K562 (cell line): ENCODE measurements around the gene FMNL3. TPM values are rescaled to one million over a fixed set of nuclear protein-coding genes. Genes with fewer than 3 reads are reported as not detected.
A peak's percentile ranks its signal among the peaks of the same experiment; 100 is the strongest.

Source experiments
- CREM ChIP-seq: IDR thresholded peaks from 2 replicates; pipeline ENCODE4 v1.6.1; 2014; ENCODE audit warnings: antibody characterized with exemption, low read depth
- DMBX1 ChIP-seq: fragments of 250-450 bp; sonication (Bioruptor Pico); IDR thresholded peaks from 2 replicates; pipeline ENCODE4 v1.8.0; 2022; ENCODE audit warnings: inconsistent platforms, mild to moderate bottlenecking, moderate library complexity, borderline replicate concordance
- GABPA ChIP-seq: fragments of 200-800 bp; sonication (Bioruptor generic); conservative IDR thresholded peaks from 2 replicates; pipeline ENCODE4 v1.6.1; 2016; ENCODE audit warnings: low read depth, missing genetic modification characterization, missing compliant biosample characterization
- NFIX ChIP-seq: fragments of 250-450 bp; sonication (Bioruptor Pico); IDR thresholded peaks from 2 replicates; pipeline ENCODE4 v1.4.0; 2020; ENCODE audit warnings: low read depth, mild to moderate bottlenecking, moderate library complexity
- POLR2G ChIP-seq: fragments of 200-400 bp; formaldehyde crosslinking; IDR thresholded peaks from 2 replicates; pipeline ENCODE4 v1.6.1; 2017; ENCODE audit warnings: low read depth, mild to moderate bottlenecking, antibody characterized with exemption, low read length, moderate library complexity
- POLR2H ChIP-seq: IDR thresholded peaks from 2 replicates; pipeline ENCODE4 v1.6.1; 2016; ENCODE audit warnings: missing genetic modification characterization, low read depth, mild to moderate bottlenecking, control low read depth, missing compliant biosample characterization, moderate library complexity
- SNIP1 ChIP-seq: fragments of 450-650 bp; IDR thresholded peaks from 2 replicates; pipeline ENCODE4 v1.7.1; 2017; ENCODE audit warnings: low read depth, mild to moderate bottlenecking
- WHSC1 ChIP-seq: IDR thresholded peaks from one replicate; pipeline ENCODE4 v1.6.1; 2012; ENCODE audit warnings: low read length, control low read depth, inconsistent platforms
- XRCC4 ChIP-seq: IDR thresholded peaks from one replicate; pipeline ENCODE4 v1.6.1; 2011; ENCODE audit not compliant: insufficient read depth, insufficient read length; ENCODE audit errors: extremely low read depth
- ZBTB17 ChIP-seq: fragments of 450-650 bp; formaldehyde crosslinking; IDR thresholded peaks from 2 replicates; pipeline ENCODE4 v1.4.0; 2020; ENCODE audit warnings: mild to moderate bottlenecking
- ZNF431 ChIP-seq: sonication (generic); formaldehyde crosslinking; IDR thresholded peaks from 2 replicates; pipeline ENCODE4 v1.8.0; 2022; ENCODE audit warnings: mild to moderate bottlenecking, missing genetic modification reagents
- polyA plus RNA-seq, 8 experiments: library from polyadenylated mRNA; depleted of rRNA in 4 of 8; stranded (reverse) in 5 of 8; unstranded in 3 of 8; fragments of >200 nt; fragmentation: Nextera tagmentation in 2 of 8; fragmentation: Illumina TruSeq in 1 of 8; extraction: Ambion mirVana in 2 of 8; extraction: Trizol in 1 of 8; gene quantifications; 2 replicates each; pipeline versions ENCODE4 v1.2.1 to v1.2.3, GENCODE V29; 2011 to 2014; ENCODE audit warnings: inconsistent platforms in 1 of 8, missing spikeins in 1 of 8
- total RNA-seq, 7 experiments: library from RNA; depleted of rRNA in 6 of 7; stranded (reverse); fragments of >200 nt in 6 of 7; fragmentation: Illumina TruSeq in 2 of 7; extraction: Trizol in 2 of 7; gene quantifications; 2 replicates each; pipeline versions ENCODE4 v1.2.1 to v1.2.3, GENCODE V29; 2011 to 2021; ENCODE audit warnings: low replicate concordance in 1 of 7
- TF ChIP-seq, protein P1 (sequence below): fragments of 200-800 bp; sonication (Bioruptor generic); IDR thresholded peaks from 2 replicates; pipeline ENCODE4 v1.6.1; 2017; ENCODE audit warnings: missing genetic modification characterization, missing compliant biosample characterization
- TF ChIP-seq, protein P2 (sequence below): fragments of 250-450 bp; sonication (Bioruptor Pico); IDR thresholded peaks from 2 replicates; pipeline ENCODE4 v1.4.0; 2020
- TF ChIP-seq, protein P3 (sequence below), 3 experiments: fragments of 200-800 bp in 1 of 3; fragments of 250-450 bp in 1 of 3; fragments of 450-650 bp in 1 of 3; sonication (Bioruptor Pico) in 1 of 3; sonication (Bioruptor generic) in 1 of 3; formaldehyde crosslinking in 1 of 3; IDR thresholded peaks; 2 replicates each; pipeline versions ENCODE4 v1.6.1 to v1.8.0; 2016 to 2022; ENCODE audit warnings: mild to moderate bottlenecking in 2 of 3, missing genetic modification characterization in 2 of 3, missing compliant biosample characterization in 1 of 3, moderate library complexity in 1 of 3

FMNL3 gene
- total and polyA plus RNA-seq, 9 of the 15 experiments (the other 6 are each of a cell fraction or from before 2014, with no cell fraction given) = 0.49 to 14.4 (median 6.8) TPM

DNA sequence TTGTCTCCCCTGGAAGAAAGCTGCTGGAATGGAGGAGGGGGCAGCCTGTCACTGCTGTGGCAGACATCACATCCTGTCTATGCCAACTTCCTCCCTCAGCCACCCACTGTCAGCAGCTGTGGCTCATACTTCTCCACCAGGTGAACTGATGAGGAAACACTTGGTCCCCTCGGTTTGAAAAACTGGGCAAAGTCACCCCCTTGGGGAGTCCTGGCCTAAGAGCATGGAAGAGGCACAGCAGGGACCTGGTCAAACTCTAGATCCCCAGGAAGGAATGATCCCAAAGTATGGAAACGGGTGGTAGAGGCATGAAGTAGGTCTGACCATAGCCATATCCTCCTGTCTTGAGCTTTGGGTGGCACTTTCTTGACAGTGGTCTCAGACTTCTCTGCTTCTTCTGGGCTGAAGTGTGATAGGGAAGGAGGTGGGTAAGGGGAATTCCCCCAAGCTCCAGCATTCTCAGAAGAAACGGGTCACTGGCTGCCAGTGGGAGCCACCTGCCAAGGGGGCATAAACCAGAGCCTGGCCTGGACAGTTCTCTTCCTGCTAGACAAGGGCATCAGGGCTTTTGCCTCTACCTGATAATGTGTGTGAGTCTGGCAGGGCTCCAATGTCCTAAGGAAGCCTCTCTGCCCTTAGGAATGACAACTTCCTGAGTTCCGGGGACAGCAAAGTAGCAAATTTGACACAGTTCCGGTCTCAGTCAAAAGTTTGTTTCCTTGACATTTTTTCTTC is 36.0 kb downstream of the FMNL3 start (continued):
- TF ChIP-seq, protein P1, sequence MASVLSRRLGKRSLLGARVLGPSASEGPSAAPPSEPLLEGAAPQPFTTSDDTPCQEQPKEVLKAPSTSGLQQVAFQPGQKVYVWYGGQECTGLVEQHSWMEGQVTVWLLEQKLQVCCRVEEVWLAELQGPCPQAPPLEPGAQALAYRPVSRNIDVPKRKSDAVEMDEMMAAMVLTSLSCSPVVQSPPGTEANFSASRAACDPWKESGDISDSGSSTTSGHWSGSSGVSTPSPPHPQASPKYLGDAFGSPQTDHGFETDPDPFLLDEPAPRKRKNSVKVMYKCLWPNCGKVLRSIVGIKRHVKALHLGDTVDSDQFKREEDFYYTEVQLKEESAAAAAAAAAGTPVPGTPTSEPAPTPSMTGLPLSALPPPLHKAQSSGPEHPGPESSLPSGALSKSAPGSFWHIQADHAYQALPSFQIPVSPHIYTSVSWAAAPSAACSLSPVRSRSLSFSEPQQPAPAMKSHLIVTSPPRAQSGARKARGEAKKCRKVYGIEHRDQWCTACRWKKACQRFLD (CRISPR knock-in tag) = 0 out of 2 replicates have a peak, but pooled peaks have one; percentile 17
- TF ChIP-seq XRCC4 (no peak), NFIX (CRISPR knock-in tag) (no peak), SNIP1 (no peak), WHSC1 (no peak), POLR2H (tag) (no peak), CREM (peak; percentile 48; the same call in 1 of the 2 replicates), GABPA (tag) (peak; percentile 86), POLR2G (no peak), ZBTB17 (0 out of 2 replicates have a peak, but pooled peaks have one; percentile 17), DMBX1 (CRISPR knock-in tag) (peak; percentile 68), ZNF431 (CRISPR knock-in tag) (no peak)
- TF ChIP-seq, protein P2, sequence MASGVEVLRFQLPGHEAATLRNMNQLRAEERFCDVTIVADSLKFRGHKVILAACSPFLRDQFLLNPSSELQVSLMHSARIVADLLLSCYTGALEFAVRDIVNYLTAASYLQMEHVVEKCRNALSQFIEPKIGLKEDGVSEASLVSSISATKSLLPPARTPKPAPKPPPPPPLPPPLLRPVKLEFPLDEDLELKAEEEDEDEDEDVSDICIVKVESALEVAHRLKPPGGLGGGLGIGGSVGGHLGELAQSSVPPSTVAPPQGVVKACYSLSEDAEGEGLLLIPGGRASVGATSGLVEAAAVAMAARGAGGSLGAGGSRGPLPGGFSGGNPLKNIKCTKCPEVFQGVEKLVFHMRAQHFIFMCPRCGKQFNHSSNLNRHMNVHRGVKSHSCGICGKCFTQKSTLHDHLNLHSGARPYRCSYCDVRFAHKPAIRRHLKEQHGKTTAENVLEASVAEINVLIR = peak; percentile 29; the same call in 1 of the 2 replicates
- TF ChIP-seq, protein P3, sequence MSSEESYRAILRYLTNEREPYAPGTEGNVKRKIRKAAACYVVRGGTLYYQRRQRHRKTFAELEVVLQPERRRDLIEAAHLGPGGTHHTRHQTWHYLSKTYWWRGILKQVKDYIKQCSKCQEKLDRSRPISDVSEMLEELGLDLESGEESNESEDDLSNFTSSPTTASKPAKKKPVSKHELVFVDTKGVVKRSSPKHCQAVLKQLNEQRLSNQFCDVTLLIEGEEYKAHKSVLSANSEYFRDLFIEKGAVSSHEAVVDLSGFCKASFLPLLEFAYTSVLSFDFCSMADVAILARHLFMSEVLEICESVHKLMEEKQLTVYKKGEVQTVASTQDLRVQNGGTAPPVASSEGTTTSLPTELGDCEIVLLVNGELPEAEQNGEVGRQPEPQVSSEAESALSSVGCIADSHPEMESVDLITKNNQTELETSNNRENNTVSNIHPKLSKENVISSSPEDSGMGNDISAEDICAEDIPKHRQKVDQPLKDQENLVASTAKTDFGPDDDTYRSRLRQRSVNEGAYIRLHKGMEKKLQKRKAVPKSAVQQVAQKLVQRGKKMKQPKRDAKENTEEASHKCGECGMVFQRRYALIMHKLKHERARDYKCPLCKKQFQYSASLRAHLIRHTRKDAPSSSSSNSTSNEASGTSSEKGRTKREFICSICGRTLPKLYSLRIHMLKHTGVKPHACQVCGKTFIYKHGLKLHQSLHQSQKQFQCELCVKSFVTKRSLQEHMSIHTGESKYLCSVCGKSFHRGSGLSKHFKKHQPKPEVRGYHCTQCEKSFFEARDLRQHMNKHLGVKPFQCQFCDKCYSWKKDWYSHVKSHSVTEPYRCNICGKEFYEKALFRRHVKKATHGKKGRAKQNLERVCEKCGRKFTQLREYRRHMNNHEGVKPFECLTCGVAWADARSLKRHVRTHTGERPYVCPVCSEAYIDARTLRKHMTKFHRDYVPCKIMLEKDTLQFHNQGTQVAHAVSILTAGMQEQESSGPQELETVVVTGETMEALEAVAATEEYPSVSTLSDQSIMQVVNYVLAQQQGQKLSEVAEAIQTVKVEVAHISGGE (CRISPR knock-in tag; IDR thresholded peaks at IDR 0.05) = peak in 2 of 3 experiments; percentile 48 to 92; a peak in 3 of 6 replicates
- TF ChIP-seq, all 486 proteins: peak for 13
